SK-N-SH (cell line): Measurements from ENCODE around the gene MN1.

ENCODE experiments used
- CTCF ChIP-seq: fragments of 200-600 bp; sonication (generic); IDR thresholded peaks from 2 replicates; pipeline ENCODE4 v1.6.1; 2017; ENCODE audit warnings: antibody characterized with exemption, mild to moderate bottlenecking, moderate library complexity
- ELF1 ChIP-seq: IDR thresholded peaks from 2 replicates; pipeline ENCODE4 v1.4.0; 2012
- EP300 ChIP-seq, 2 experiments: IDR thresholded peaks; 2 replicates each; pipeline versions ENCODE4 v1.4.0 to v1.6.1; 2012; ENCODE audit warnings: borderline replicate concordance in 1 of 2, low read depth in 1 of 2, low read length in 1 of 2
- FOXJ3 ChIP-seq: sonication (generic); formaldehyde crosslinking; IDR thresholded peaks from 2 replicates; pipeline ENCODE4 v1.5.1; 2020; ENCODE audit warnings: mild to moderate bottlenecking, missing genetic modification reagents
- FOXM1 ChIP-seq: IDR thresholded peaks from 2 replicates; pipeline ENCODE4 v1.4.0; 2012; ENCODE audit warnings: low read depth, mild to moderate bottlenecking
- JUND ChIP-seq: IDR thresholded peaks from 2 replicates; pipeline ENCODE4 v1.4.0; 2012
- POLR2AphosphoS5 ChIP-seq: IDR thresholded peaks from 2 replicates; pipeline ENCODE4 v1.6.1; 2012; ENCODE audit warnings: low read depth, low read length
- RCOR1 ChIP-seq: fragments of 150-350 bp; IDR thresholded peaks from 2 replicates; pipeline ENCODE4 v1.6.1; 2017; ENCODE audit warnings: antibody characterized with exemption, low read length
- USF1 ChIP-seq: IDR thresholded peaks from 2 replicates; pipeline ENCODE4 v1.4.0; 2012; ENCODE audit warnings: low read depth, borderline replicate concordance

DNA sequence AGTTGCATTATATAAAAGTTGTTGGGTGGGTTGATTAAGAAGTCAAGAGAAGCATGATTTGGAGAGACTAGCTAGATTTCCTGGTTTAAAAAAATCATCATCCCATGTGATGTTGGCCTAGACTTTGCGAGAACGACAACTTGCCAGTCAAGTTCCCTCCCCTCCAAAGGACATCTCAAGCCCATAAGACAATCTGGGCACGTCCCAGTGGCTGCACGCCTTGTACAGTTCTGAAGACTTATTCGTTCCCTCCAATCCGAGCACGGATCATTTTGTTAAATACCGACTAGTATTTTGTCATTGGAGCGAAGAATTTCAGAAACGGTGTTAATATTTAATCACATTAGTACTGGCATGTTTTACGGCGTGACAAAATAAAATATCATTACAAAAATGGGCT, 8.0 kb downstream of the MN1 start:
- TF ChIP-seq POLR2AphosphoS5 (no peak), EP300 (IDR thresholded peaks at IDR 0.05; ENCODE audit: borderline replicate concordance in 1 of 2, low read depth in 1 of 2, low read length in 1 of 2) (no peak), JUND (no peak), RCOR1 (no peak), CTCF (no peak), FOXJ3 (CRISPR knock-in tag) (no peak), USF1 (no peak), ELF1 (no peak), FOXM1 (no peak)
